PC-9 (cell line): ENCODE measurements around the gene C9orf43. TPM values are rescaled to one million over a fixed set of nuclear protein-coding genes. Genes with fewer than 3 reads are reported as not detected.
A peak's percentile ranks its signal among the peaks of the same experiment; 100 is the strongest.
"Not testable (repeated sequence)": the region's sequence is repeated elsewhere in the genome, so short reads cannot be mapped to it uniquely, and the experiment has no call there.

Experiments used
- BruUV-seq: library from RNA; stranded (reverse); fragments of 400-500 nt; replicated peaks from 2 replicates; lab custom pipeline; 2021; lab: Mats Ljungman, UMichigan
- CTCF ChIA-PET: fragments of 300-600 bp; sonication (Branson Sonifier 250); formaldehyde crosslinking; loops from one replicate; lab custom pipeline; 2022; ENCODE audit warnings: antibody characterized with exemption; lab: Charles Lee
- POLR2A ChIA-PET: fragments of 300-600 bp; sonication (Branson Sonifier 250); formaldehyde crosslinking; loops from one replicate; lab custom pipeline; 2022; ENCODE audit warnings: antibody characterized with exemption; ENCODE audit not compliant: unreplicated experiment; lab: Charles Lee
- DNase-seq, 2 experiments: peaks; one replicate each; pipeline versions ENCODE4 v3.0.0 to v3.0.0-alpha.2; 2015 to 2022; ENCODE audit warnings: mixed read lengths in 1 of 2
- H2AFZ ChIP-seq: fragments of 200-600 bp; sonication (generic); 2 replicates; pipeline ENCODE4 v1.8.1; 2017; ENCODE audit warnings: antibody characterized with exemption
- H3F3A ChIP-seq: fragments of 200-600 bp; sonication (generic); 2 replicates; pipeline ENCODE4 v1.8.1; 2017; ENCODE audit warnings: antibody characterized with exemption, mild to moderate bottlenecking, low read depth; ENCODE audit not compliant: insufficient read depth
- H3K27ac ChIP-seq: fragments of 200-600 bp; sonication (generic); 2 replicates; pipeline ENCODE4 v1.6.1; 2016; ENCODE audit warnings: mixed run types
- H3K27me3 ChIP-seq: fragments of 200-600 bp; sonication (generic); 2 replicates; pipeline ENCODE4 v1.6.1; 2016; ENCODE audit warnings: low read depth, mixed run types; ENCODE audit not compliant: insufficient read depth
- H3K36me3 ChIP-seq: fragments of 200-600 bp; sonication (generic); 2 replicates; pipeline ENCODE4 v1.6.1; 2016; ENCODE audit warnings: low read depth, mixed run types
- H3K4me1 ChIP-seq: fragments of 200-600 bp; sonication (generic); replicated peaks from 2 replicates; pipeline ENCODE4 v1.6.1; 2016; ENCODE audit warnings: mixed run types; ENCODE audit not compliant: insufficient read depth
- H3K4me2 ChIP-seq: fragments of 200-600 bp; sonication (generic); 2 replicates; pipeline ENCODE4 v1.6.1; 2017; ENCODE audit warnings: mixed run types
- H3K4me3 ChIP-seq: fragments of 200-600 bp; sonication (generic); 2 replicates; pipeline ENCODE4 v1.6.1; 2016; ENCODE audit warnings: mixed run types
- H3K79me2 ChIP-seq: fragments of 200-600 bp; sonication (generic); 2 replicates; pipeline ENCODE4 v1.6.1; 2017; ENCODE audit warnings: low read depth, mixed run types
- H3K9me2 ChIP-seq: fragments of 200-600 bp; sonication (generic); 2 replicates; pipeline ENCODE4 v1.8.1; 2017; ENCODE audit warnings: mild to moderate bottlenecking; ENCODE audit not compliant: insufficient read depth
- H3K9me3 ChIP-seq: fragments of 200-600 bp; sonication (generic); 2 replicates; pipeline ENCODE4 v1.8.1; 2016; ENCODE audit warnings: low read depth; ENCODE audit not compliant: insufficient read depth
- H4K20me1 ChIP-seq: fragments of 200-600 bp; sonication (generic); 2 replicates; pipeline ENCODE4 v1.8.1; 2017; ENCODE audit not compliant: insufficient read depth
- CTCF ChIP-seq: fragments of 200-600 bp; sonication (generic); conservative IDR thresholded peaks from 2 replicates; pipeline ENCODE4 v1.6.1; 2017; ENCODE audit warnings: mixed run types, antibody characterized with exemption, mild to moderate bottlenecking, moderate library complexity
- EZH2 ChIP-seq: fragments of 200-600 bp; sonication (generic); IDR thresholded peaks from 2 replicates; pipeline ENCODE4 v1.8.0; 2017; ENCODE audit warnings: antibody characterized with exemption, low read depth
- intact Hi-C: fragments of 100-400 bp; cut with micrococcal nuclease; formaldehyde crosslinking; loops from one replicate; pipeline ENCODE4 v1.10.0; 2022; ENCODE audit not compliant: unreplicated experiment
- total RNA-seq: library from RNA; stranded (reverse); gene quantifications from 2 replicates; pipeline ENCODE4 v1.2.3, GENCODE V29; 2021

Gene C9orf43
- total RNA-seq, 1 experiment from 2014 or later = 2.5 TPM

- H3K4me1 ChIP-seq = peaks cover 33% of the 10 kb centered on the region
Measured at GRCh38 chr9:113380869-113381378, 29.6 kb upstream of the C9orf43 start.

GRCh38 chr9:113381441-113381840 is 29.1 kb upstream of the C9orf43 start:
- POLR2A ChIA-PET = not testable (repeated sequence)

More at GRCh38 chr9:113380869-113381378, 29.6 kb upstream of the C9orf43 start:
- ChIA-PET CTCF (no interaction called here), POLR2A (no interaction called here)
- no peak overlapping the region for H3K4me3 ChIP-seq
- no peaks in the 10 kb centered on the region for H3K36me3 ChIP-seq
- no peak for TF ChIP-seq EZH2
- TF ChIP-seq CTCF = no peak
- peak overlapping the region; percentile 66 for H3K4me2 ChIP-seq
- H4K20me1 ChIP-seq = no peaks in the 10 kb centered on the region
- H3K27me3 ChIP-seq = no peaks in the 10 kb centered on the region
- DNase-seq = peak; percentile 60 to 72
- H3F3A ChIP-seq = peaks cover 11% of the 10 kb centered on the region; the same call in 1 of the 2 replicates
- H2AFZ ChIP-seq = peak overlapping the region; percentile 30; the same call in 1 of the 2 replicates
- intact Hi-C loops = no loop called here
- H3K79me2 ChIP-seq = no peaks in the 10 kb centered on the region; the same call in 1 of the 2 replicates
- no peaks in the 10 kb centered on the region for H3K9me3 ChIP-seq
- peak overlapping the region; percentile 91 for H3K27ac ChIP-seq
- BruUV-seq = no TSS peak
- H3K9me2 ChIP-seq = no peaks in the 10 kb centered on the region

GRCh38 chr9:113381909-113382411 is 28.6 kb upstream of the C9orf43 start:
- TF ChIP-seq EZH2 = no peak
- TF ChIP-seq CTCF = no peak
- no TSS peak for BruUV-seq
- H4K20me1 ChIP-seq = no peaks in the 10 kb centered on the region
- no peaks in the 10 kb centered on the region for H3K36me3 ChIP-seq
- no peaks in the 10 kb centered on the region for H3K79me2 ChIP-seq
- peak; percentile 67 to 74 for DNase-seq
- no peaks in the 10 kb centered on the region for H3K27me3 ChIP-seq
- peak overlapping the region; percentile 66 for H3K4me2 ChIP-seq
- no peak overlapping the region for H3K4me3 ChIP-seq
- intact Hi-C loops = loop anchor here (1.0 kb wide), 1 partner anchor 19 kb away; the partner anchor contains the start of gene ALAD
- peak overlapping the region; percentile 25; the same call in 1 of the 2 replicates for H2AFZ ChIP-seq
- H3K9me2 ChIP-seq = no peaks in the 10 kb centered on the region
- peaks cover 33% of the 10 kb centered on the region for H3K4me1 ChIP-seq
- H3F3A ChIP-seq = peaks cover 11% of the 10 kb centered on the region; the same call in 1 of the 2 replicates
- peak overlapping the region; percentile 91 for H3K27ac ChIP-seq
- POLR2A ChIA-PET = no interaction called here
- CTCF ChIA-PET = interaction anchor here (0.6 kb wide), 1 partner anchor 19 kb away, joined by 4 read pairs; the partner anchor contains the start of gene ALAD
- H3K9me3 ChIP-seq = no peaks in the 10 kb centered on the region

More at GRCh38 chr9:113381441-113381840, 29.1 kb upstream of the C9orf43 start:
- DNase-seq, intact Hi-C loops, H3K36me3 ChIP-seq, H3K27me3 ChIP-seq, H3K9me2 ChIP-seq, H4K20me1 ChIP-seq, H3K4me3 ChIP-seq, H3K9me3 ChIP-seq, BruUV-seq, H2AFZ ChIP-seq, H3K79me2 ChIP-seq: not testable (repeated sequence)
- CTCF ChIA-PET = interaction anchor here (0.6 kb wide), 1 partner anchor 20 kb away, joined by 4 read pairs; the partner anchor contains the start of gene ALAD
- Histone ChIP-seq H3K27ac (peak overlapping the region; percentile 91), H3K4me2 (peak overlapping the region; percentile 66), H3K4me1 (peaks cover 33% of the 10 kb centered on the region), H3F3A (peaks cover 11% of the 10 kb centered on the region; the same call in 1 of the 2 replicates)
